ENCODE measurements around the gene CCL20. TPM values are rescaled to one million over a fixed set of nuclear protein-coding genes. Genes with fewer than 3 reads are reported as not detected.

The CCL20 gene
- total and polyA plus RNA-seq, 2 of the 8 experiments (the other 6 are each of a cell fraction or from before 2014, with no cell fraction given), result not detected

DNA sequence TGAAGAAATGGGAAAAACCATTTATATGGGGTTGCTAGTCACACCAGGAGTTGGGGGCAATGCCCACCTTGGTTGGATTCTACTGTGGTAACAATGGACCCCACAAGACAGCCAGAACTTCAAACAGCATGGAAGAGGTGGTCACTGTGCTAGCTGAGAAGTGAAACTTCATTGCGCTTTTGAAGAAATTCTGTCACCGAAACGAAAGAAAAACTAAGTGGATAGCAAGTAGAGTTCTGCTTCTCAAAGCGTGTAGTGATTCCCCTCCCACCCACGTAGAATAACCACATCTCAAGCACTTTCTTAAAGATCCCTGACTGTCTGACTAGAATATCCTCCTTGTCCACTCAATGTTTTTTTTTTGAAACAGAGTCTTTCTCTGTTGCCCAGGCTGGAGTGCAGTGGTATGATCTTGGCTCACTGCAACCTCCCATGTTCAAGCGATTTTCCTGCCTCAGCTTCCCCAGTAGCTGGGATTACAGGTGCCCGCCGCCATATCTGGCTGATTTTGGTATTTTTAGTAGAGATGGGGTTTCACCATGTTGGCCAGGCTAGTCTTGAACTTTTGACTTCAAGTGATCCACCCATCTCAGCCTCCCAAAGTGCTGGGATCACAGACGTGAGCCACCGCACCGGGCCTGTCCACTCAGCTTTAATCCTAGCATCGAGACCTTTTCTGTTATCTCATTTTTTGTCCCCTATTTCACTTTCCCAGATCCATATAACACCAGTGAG is 30.1 kb upstream of the CCL20 start:
- CTCF ChIA-PET (ENCODE audit: partially characterized antibody), result interaction anchor here (0.6 to 4.3 kb wide), 6 partner anchors 10 to 79 kb away, joined by 3 to 26 read pairs (median 5); no protein-coding TSS in a partner anchor
- no peak overlapping the region for H3K9ac ChIP-seq (replicated peaks in 1 of 4; ENCODE audit: extremely low read depth in 1 of 4, low read depth in 3 of 4, low read length in 3 of 4)
- no peak overlapping the region for H4K5ac ChIP-seq (ENCODE audit: insufficient read length, low read depth, low read length)
- H2AFZ ChIP-seq (ENCODE audit: low read length), result peak overlapping the region; percentile 76; the same call in 1 of the 2 replicates
- POLR2A ChIA-PET (ENCODE audit: partially characterized antibody), result interaction anchor here (0.6 kb wide), 1 partner anchor 56 kb away, joined by 4 read pairs; no protein-coding TSS in a partner anchor
- DNase-seq (ENCODE audit: low read depth in 1 of 2, low spot score in 2 of 2) (no peak), FAIRE-seq (no peak)
- no peaks in the 10 kb centered on the region for H3K9me3 ChIP-seq (ENCODE audit: insufficient read depth in 2 of 2, low read depth in 1 of 2, low read length in 1 of 2)
- no peaks in the 10 kb centered on the region for H4K20me1 ChIP-seq (replicated peaks in 1 of 2; ENCODE audit: control insufficient read depth in 1 of 2, insufficient read depth in 2 of 2, low read length in 2 of 2)
- H3K79me2 ChIP-seq (ENCODE audit: control insufficient read depth in 1 of 2, insufficient read depth in 2 of 2, low read length in 2 of 2), result no peaks in the 10 kb centered on the region
- H3K4me2 ChIP-seq (ENCODE audit: insufficient read depth in 1 of 2, low read depth in 2 of 2, low read length in 2 of 2), result no peak overlapping the region
- no peaks in the 10 kb centered on the region for H3K27me3 ChIP-seq (replicated peaks in 1 of 4; ENCODE audit: control insufficient read depth in 3 of 4, extremely low read depth in 1 of 4, insufficient read depth in 3 of 4, low read length in 3 of 4)
- H3K27ac ChIP-seq (ENCODE audit: low read depth, low read length), result no peak overlapping the region
- H2BK20ac ChIP-seq (ENCODE audit: low read length), result no peak overlapping the region
- no peaks in the 10 kb centered on the region for H3K4me1 ChIP-seq (replicated peaks in 1 of 4; ENCODE audit: control insufficient read depth in 3 of 4, insufficient read depth in 4 of 4, low read length in 3 of 4)
- H2BK120ac ChIP-seq (replicated peaks; ENCODE audit: low read depth, low read length), result no peak overlapping the region
- H3K14ac ChIP-seq (ENCODE audit: insufficient read length), result no peak overlapping the region
- H3K23me2 ChIP-seq (ENCODE audit: low read depth, low read length), result no peaks in the 10 kb centered on the region
- no peak overlapping the region for H4K8ac ChIP-seq (ENCODE audit: extremely low read depth, insufficient read depth, low read length)
- H3K23ac ChIP-seq (ENCODE audit: insufficient read length), result no peak overlapping the region
- H3K79me1 ChIP-seq (ENCODE audit: low read depth, low read length), result no peaks in the 10 kb centered on the region
- H3K4ac ChIP-seq (replicated peaks; ENCODE audit: insufficient read length, low read depth, low read length), result no peak overlapping the region
- no peak overlapping the region for H3K18ac ChIP-seq (ENCODE audit: extremely low read depth, low read length)
- no peak overlapping the region for H2BK5ac ChIP-seq (ENCODE audit: low read depth, low read length)
- H3K56ac ChIP-seq (replicated peaks; ENCODE audit: insufficient read length, low read depth, low read length), result no peak overlapping the region
- no peak overlapping the region for H2BK12ac ChIP-seq (ENCODE audit: low read depth, low read length)
- no peak overlapping the region for H4K91ac ChIP-seq (replicated peaks; ENCODE audit: insufficient read length, low read length)
- no peak overlapping the region for H2AK5ac ChIP-seq (ENCODE audit: low read depth, low read length)
- no peaks in the 10 kb centered on the region for H3K36me3 ChIP-seq (ENCODE audit: control insufficient read depth in 2 of 4, insufficient read depth in 4 of 4, low read length in 3 of 4)
- no peak overlapping the region for H3K4me3 ChIP-seq (ENCODE audit: extremely low read depth in 1 of 4, insufficient read depth in 2 of 4, low read depth in 3 of 4, low read length in 4 of 4)
- no peak overlapping the region for H2BK15ac ChIP-seq (ENCODE audit: low read length)
- WGBS, 2 experiments (ENCODE audit: extremely low coverage in 1 of 2, insufficient coverage in 1 of 2, insufficient read length in 1 of 2, insufficient replicate concordance in 2 of 2, low coverage in 1 of 2, low lambda C conversion rate in 2 of 2, missing lambda C conversion rate in 1 of 2), result 91% methylated on average over 12 of the region's 12 CpGs; no CpG with 5 or more reads in 1 of the 2 experiments
- TF ChIP-seq RAD21 (IDR thresholded peaks at IDR 0.05 in 1 of 2, conservative IDR thresholded peaks at IDR 0.05 in 1 of 2; ENCODE audit: low read depth in 2 of 2, low read length in 2 of 2) (no peak), TAF7 (optimal IDR thresholded peaks at IDR 0.05; ENCODE audit: borderline replicate concordance, low read depth, low read length) (no peak), TAF1 (IDR thresholded peaks at IDR 0.05; ENCODE audit: low read depth, low read length) (no peak), TEAD4 (IDR thresholded peaks at IDR 0.05; ENCODE audit: low read depth, low read length) (no peak), PHF8 (conservative IDR thresholded peaks at IDR 0.05; ENCODE audit: low read depth, low read length) (no peak), POLR2AphosphoS5 (IDR thresholded peaks at IDR 0.05; ENCODE audit: low read depth, low read length) (no peak), SIX5 (IDR thresholded peaks at IDR 0.05; ENCODE audit: low read depth, low read length) (no peak), SP4 (IDR thresholded peaks at IDR 0.05; ENCODE audit: low read length) (no peak), RXRA (IDR thresholded peaks at IDR 0.05; ENCODE audit: insufficient read depth, low read depth, low read length) (no peak), NANOG (IDR thresholded peaks at IDR 0.05; ENCODE audit: insufficient read depth, low read depth, low read length, poor library complexity, severe bottlenecking) (no peak)

Measured in H1 (cell line).